Pons (tissue), 1 donor: ENCODE results near the gene FIG4.
"Not testable (repeated sequence)": the region's sequence is repeated elsewhere in the genome, so short reads cannot be mapped to it uniquely, and the experiment has no call there.

Experiments
- DNase-seq: peaks from one replicate; pipeline ENCODE4 v3.0.0-alpha.2; 2016; ENCODE audit warnings: low spot score

The FIG4 gene

GRCh38 chr6:109853951-109854350 is 162.9 kb downstream of the FIG4 start:
- DNase-seq = no peak

- DNase-seq = no peak
Measured at GRCh38 chr6:109854541-109855308, 163.6 kb downstream of the FIG4 start.

- not testable (repeated sequence) for DNase-seq
Measured at GRCh38 chr6:109855476-109856040, 164.5 kb downstream of the FIG4 start.

GRCh38 chr6:109861946-109862345 is 170.8 kb downstream of the FIG4 start:
- no peak for DNase-seq

- no peak for DNase-seq
Measured at GRCh38 chr6:109864050-109864449, 173.0 kb downstream of the FIG4 start.

- no peak for DNase-seq
Measured at GRCh38 chr6:109865968-109866367, 174.9 kb downstream of the FIG4 start.

- peak; percentile 94 for DNase-seq
Measured at GRCh38 chr6:109867009-109867969, 176.2 kb downstream of the FIG4 start.

- no peak for DNase-seq
Measured at GRCh38 chr6:109867970-109868358, 176.9 kb downstream of the FIG4 start.

GRCh38 chr6:109869398-109870088 is 178.4 kb downstream of the FIG4 start:
- peak; percentile 90 for DNase-seq

GRCh38 chr6:109870089-109870410 is 179.0 kb downstream of the FIG4 start:
- DNase-seq = no peak

GRCh38 chr6:109872549-109872948 is 181.5 kb downstream of the FIG4 start:
- DNase-seq = no peak

- DNase-seq = no peak
Measured at GRCh38 chr6:109872968-109873545, 182.0 kb downstream of the FIG4 start.

- no peak for DNase-seq
Measured at GRCh38 chr6:109874086-109874485, 183.0 kb downstream of the FIG4 start.

GRCh38 chr6:109874621-109875020 is 183.5 kb downstream of the FIG4 start:
- DNase-seq = no peak
